ENCODE data around the gene AK4.
"Not testable (repeated sequence)": the region's sequence is repeated elsewhere in the genome, so short reads cannot be mapped to it uniquely, and the experiment has no call there.

The AK4 gene

GRCh38 chr1:65148178-65148547 lies at the start of gene AK4:
AK4 (plus strand) TSS chr1:65148203; CDS start chr1:65148408, 205 bp downstream.
- DNase-seq (ENCODE audit: low spot score) = not testable (repeated sequence)

GRCh38 chr1:65103807-65104206 lies 44.2 kb upstream of the AK4 start:
- DNase-seq (ENCODE audit: low spot score) = no peak

DNA sequence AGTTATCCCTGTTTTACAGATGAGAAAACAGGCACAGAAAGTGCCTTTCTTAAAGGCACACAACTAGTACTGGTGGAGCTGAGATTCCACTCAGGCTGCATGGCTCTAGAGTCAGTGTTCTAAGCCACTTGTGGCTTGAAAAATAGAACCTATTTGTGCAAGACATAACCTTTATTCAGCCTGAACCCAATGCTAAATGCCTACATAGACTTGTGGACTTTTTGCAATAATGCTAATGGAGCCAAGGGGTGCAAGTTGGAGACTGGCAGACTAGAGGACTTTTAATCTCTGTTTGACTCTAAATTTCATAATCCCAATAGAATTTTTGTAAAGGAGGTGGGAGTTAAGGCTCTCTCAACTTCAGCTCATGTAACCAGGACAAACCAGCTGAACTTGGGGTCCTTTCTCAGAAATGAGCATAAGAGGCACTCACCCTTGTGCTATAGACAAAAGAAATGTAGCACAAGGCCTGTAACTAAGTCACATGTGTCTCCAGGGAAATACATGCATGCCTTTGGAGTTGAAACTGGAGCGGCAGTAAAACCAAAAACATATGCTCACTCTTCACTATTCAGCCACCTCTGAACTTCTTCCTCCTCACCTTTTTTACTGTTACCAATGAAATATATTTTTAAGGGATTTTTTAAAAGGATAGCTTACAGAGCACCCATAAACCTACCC lies 43.0 kb upstream of the AK4 start:
- no peak for DNase-seq (ENCODE audit: low spot score)

- DNase-seq (ENCODE audit: low spot score) = no peak
Observed at GRCh38 chr1:65105596-65105995, 42.4 kb upstream of the AK4 start.

- no peak for DNase-seq (ENCODE audit: low spot score)
Observed at GRCh38 chr1:65108025-65108642, 39.9 kb upstream of the AK4 start.

GRCh38 chr1:65109487-65109886 lies 38.5 kb upstream of the AK4 start:
- DNase-seq (ENCODE audit: low spot score) = no peak

DNA sequence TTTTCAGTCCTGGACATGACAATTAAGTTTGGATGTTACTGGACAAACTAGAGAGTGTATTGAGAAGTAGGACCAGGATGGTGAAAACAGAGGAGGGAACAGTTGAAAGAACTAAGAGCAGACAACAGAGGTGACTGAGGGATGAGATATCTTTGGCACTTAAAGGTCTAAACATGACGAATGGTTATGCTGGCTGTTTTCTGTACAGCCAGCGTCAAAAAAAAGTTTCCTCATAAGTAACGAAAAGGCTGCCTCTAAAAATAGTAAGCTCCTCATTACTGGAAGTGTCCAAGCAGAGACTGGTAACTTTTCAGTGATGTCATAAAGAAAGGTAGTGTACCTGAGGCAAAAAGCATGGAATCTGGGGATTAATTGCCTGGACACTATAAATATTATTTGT lies 35.2 kb upstream of the AK4 start:
- no peak for DNase-seq (ENCODE audit: low spot score)

DNA sequence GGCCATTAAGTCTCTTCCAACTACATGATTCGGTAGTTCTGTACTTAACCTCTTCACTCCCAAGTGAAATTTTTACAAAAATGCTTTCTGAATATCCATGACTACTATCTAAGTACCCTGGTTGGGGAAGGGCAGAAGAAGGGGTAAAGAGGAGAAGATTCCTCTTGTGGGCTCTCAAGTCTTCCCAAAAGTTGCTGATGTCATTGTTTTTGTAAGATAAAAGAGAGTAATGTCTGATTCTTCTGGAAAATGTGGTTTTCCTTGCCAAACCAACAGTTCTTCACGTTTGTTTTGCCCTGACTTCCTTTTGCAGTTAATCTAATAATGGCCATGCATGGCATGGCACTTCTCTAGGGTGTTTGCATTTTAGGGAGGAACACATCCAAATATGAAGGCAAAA lies 34.7 kb upstream of the AK4 start:
- no peak for DNase-seq (ENCODE audit: low spot score)

DNA sequence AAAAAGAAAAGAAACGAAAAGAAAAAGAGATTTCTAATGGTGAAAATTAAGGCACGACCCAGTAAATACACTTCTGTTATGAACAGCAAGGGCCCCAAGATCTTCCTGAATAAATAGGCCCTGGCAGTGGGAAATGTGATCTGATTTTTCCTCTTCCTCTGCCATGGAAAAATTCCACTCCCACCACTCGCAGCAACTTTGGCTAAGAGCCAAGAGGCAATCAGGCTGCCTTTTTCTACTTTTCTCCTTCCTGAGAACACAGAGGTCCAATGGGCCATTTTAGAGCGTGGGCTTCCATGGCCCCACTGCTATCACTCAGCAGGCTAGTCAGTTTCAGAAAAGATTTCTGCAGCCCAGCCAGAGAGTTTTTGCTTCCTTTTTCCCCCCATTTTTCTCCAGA lies 33.7 kb upstream of the AK4 start:
- peak; percentile 39 for DNase-seq (ENCODE audit: low spot score)

- DNase-seq (ENCODE audit: low spot score) = no peak
Observed at GRCh38 chr1:65119951-65120350, 28.1 kb upstream of the AK4 start.

GRCh38 chr1:65129104-65129503 lies 18.9 kb upstream of the AK4 start:
- DNase-seq (ENCODE audit: low spot score) = not testable (repeated sequence)

DNA sequence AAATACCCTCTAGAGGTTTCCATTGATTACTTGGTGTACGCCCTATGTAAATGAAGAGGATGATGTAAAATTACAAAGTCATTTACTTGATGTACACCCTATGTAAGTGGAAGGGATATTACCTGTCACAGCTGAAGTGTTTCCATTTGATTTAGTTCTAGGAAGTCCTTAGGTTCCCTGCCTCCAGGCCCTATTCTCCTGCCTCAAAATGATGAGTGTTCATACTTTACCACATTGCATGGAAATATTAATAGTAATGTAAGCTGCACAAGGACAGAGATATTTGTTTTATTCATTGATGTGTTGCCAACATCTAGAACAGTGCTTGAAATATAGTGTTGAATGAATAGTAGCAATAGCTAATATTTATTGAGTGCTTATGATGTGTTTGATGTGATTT lies 9.5 kb upstream of the AK4 start:
- no peak for DNase-seq (ENCODE audit: low spot score)

GRCh38 chr1:65139793-65140192 lies 8.2 kb upstream of the AK4 start:
- DNase-seq (ENCODE audit: low spot score) = not testable (repeated sequence)

DNA sequence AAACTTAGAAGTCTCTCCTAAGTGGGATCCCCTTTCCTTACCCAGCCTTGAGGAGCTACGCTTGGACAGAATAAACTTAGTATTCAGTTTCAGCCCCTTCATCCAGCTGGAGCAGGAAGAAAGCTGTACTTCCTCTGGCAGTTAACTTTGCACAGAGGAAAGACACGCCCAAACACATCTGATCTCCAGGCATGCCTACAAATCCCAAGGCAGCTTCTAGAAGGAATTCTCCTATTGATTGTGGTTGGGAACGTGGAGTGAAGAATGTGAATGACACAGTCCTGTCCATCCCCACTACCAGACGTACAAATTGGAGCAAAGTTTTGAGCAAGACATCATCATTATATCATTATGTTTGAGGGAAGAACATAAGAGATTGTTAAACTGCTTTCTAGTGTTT lies 6.6 kb upstream of the AK4 start:
- no peak for DNase-seq (ENCODE audit: low spot score)

GRCh38 chr1:65141918-65142317 lies 6.1 kb upstream of the AK4 start:
- no peak for DNase-seq (ENCODE audit: low spot score)

DNA sequence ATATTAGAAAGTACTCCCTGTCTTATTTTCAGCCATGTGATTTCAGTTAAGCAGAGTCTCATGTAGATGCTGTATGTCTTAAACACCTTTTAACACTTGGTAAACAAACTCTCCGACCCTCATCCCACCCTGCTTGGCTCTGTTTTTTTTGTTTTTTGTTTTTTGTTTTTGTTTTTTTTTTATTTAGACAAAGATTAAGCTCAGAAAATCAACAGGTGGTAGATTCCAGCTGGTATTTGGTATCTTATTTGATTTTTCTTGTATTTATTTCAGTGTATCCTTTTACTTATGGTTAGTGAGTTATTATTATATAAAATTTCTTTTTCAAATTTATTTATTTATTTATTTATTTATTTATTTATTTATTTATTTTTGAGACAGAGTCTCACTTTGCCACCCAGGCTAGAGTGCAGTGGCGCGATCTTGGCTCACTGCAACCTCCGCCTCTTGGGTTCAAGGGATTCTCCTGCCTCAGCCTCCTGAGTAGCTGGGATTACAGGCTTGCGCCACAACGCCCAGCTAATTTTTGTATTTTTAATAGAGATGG lies 4.8 kb upstream of the AK4 start:
- DNase-seq (ENCODE audit: low spot score) = not testable (repeated sequence)

GRCh38 chr1:65146908-65147423 lies 1.0 kb upstream of the AK4 start:
- DNase-seq (ENCODE audit: low spot score) = no peak

DNA sequence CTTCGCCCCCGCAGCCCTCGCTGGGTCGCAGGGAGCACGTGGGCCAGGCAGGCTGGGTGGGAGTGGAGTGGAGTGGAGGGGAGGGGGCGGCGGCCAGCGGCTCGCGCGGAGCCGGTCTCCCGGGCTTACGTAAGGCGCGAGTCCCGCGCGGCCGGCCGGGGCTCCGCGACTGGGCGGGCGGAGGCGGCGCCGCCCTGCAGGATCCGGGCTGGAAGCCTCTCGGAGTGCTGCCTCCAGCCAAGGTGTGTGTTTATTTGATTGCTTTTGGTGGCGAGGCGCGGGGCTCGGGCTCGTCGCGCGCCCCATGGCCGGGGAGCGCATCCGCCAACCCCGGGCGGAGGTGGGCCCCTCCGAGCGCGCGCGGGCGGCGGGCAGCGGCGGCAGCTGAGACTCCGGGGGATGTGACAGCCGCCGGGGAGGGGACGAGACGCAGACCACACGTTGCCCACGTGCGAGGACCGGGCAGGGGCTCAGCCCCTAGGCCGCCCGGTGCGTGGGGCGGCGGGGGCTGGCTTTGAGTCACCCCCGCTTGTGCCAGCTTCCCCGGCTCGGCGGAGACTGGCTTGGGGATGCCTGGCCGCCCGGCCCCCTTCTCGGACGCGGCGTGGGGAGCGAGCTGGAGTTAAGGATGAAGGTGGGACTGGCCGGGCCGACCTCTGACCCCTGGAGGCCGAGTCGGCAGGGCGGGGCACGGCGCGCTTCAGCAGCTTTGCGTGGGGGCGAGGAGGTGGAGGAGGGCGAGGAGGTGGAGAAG lies 402 bp upstream of the AK4 start:
- peak; percentile 11 for DNase-seq (ENCODE audit: low spot score)

DNA sequence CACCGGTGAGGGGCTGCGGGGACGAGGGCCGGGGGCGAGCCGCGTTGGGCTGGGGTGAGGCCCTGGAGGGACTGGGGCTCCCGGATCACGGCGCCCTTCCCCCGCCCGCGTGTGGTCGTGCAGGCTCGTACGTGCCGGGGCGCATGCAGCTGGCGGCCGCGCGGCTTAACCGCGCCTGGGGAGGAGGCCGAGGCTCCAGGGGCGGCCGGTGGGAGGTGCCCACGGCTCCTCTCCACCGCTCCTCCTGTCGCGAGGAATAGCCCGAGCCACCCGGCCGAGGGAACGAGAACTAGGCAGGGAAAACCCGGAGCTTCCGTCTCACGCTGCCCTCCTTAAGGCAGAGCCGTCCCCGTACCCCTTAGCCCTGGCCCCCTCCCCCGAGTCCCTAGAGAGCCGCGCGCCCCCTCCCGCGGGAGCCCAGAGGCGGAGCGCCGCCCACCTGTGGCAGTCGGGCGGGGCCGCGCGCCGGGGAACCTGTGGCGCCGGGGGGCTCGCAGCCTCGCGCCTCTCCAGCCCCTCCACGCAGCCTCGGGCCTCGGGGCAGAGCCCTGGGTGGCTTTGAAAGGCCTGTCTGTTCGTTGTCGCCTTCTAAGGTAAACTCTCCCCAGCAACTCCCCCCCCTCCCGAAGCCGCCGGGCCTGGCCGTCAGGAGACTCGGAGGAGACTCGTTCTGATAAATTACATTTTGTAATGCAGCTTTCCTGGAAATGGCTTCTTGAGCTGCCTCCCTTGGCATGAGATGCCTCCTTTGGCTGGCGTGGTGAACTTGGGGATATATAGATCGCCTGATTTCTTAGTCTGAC lies 746 bp downstream of the AK4 start:
- peak; percentile 7 for DNase-seq (ENCODE audit: low spot score)

GRCh38 chr1:65149351-65150107 lies 1.5 kb downstream of the AK4 start:
- no peak for DNase-seq (ENCODE audit: low spot score)

DNA sequence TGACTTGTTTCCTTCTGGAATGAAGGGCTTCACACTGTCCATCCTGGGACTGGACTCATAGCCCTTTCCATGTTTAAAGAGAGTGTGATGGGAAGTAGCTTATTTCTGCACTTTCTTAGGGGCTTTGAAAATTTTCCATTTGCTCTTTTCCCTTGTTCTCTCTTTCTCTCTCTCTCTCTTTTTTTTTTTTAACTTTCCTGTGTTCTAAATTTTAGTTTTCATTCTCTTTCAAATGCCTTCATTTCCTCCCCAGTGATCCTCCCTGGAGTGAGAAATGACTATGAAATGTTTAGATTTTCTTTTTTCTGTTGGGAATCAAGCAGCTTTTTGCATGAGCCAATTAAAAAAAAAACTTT lies 2.1 kb downstream of the AK4 start:
- DNase-seq (ENCODE audit: low spot score) = no peak

All from globus pallidus (tissue), 1 donor.